NCI-H460 (cell line): ENCODE results near the gene PRPSAP1. TPM values are rescaled to one million over a fixed set of nuclear protein-coding genes. Genes with fewer than 3 reads are reported as not detected.

ENCODE experiments used
- DNase-seq: peaks from one replicate; pipeline ENCODE4 v3.0.0-alpha.2; 2016; ENCODE audit warnings: low read depth; ENCODE audit errors: extremely low read depth
- total RNA-seq: library from RNA; depleted of rRNA; stranded (reverse); fragments of >200 nt; shearing (Covaris generic); gene quantifications from 2 replicates; pipeline ENCODE4 v1.2.3, GENCODE V29; 2014

The PRPSAP1 gene
- total RNA-seq, 1 experiment from 2014 or later: 44.8 TPM

- DNase-seq: no peak
These were observed 73.1 kb downstream of the PRPSAP1 start for GRCh38 chr17:76280650-76281049.

DNA sequence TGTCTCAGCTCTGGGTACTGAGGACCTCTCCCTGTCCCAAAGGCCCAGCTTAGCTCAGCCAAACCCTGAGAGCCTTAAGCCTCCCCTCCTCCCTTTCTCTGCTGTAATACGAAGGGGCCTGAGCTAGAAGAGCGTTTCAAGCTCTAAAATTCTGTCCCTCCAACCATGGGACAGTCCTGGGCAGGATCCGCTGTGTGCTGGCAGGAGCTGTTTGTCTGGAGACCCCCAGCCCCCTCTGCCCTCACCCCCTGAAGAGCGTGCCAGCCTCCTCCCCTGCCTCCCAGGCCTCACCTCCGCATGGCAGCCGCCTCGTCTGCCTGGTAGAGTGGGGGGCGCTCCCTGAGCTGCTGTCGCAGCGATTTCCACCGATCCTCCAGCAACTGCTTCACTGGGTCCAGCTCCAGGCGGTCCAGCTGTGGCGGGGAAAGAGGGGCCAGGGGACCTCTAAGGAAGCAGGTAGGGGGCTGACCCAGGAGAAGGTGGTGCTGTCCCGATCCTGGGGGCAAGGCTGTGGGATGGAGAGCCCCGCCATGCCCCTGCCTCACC is 73.9 kb downstream of the PRPSAP1 start:
- DNase-seq: no peak

- DNase-seq: peak; percentile 77
These were observed 74.6 kb downstream of the PRPSAP1 start for GRCh38 chr17:76278952-76279741.

- DNase-seq: no peak
These were observed 75.3 kb downstream of the PRPSAP1 start for GRCh38 chr17:76278268-76278908.

- no peak for DNase-seq
These were observed 76.1 kb downstream of the PRPSAP1 start for GRCh38 chr17:76277300-76278267.

DNA sequence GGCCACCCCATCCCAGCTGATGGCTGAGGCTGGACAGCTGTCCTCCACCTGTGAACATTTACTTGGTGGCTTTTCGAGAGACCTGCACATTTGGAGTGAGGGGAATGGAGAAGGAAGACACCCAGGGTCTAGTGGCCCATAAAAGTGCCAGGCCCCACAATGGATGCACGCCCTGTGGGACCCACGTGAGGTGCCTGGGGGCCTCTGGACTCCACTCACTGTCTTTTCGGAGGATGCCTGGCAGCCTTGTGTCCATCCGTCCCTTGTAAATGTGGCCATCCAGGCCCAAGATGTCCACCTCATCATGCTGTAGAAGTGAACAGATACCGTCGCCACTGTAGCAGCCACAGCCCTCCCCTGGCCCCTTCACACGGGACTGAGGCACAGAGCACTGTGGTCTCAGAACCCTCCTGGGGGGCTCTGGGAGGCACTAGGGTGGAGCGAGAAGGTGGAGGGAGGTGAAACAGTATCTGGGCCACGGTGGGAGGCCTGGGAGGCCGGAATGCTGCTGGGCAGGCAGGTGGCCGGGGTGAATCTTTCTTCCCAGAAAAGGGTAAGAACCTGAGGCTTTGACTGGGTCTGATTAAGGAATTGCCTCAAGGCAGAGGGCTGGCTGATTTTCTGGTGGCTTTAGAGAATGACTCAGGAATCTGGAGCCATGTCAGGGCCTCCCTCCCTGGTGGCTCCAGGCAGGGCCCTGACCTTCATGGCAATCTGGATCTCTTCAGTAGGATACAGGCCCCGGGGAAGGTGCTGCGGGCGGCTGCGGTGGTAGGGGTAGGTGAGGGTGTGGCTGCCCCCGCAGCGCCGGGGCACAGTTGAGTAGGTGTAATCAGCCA is 77.0 kb downstream of the PRPSAP1 start:
- no peak for DNase-seq

GRCh38 chr17:76276069-76276431 is 77.7 kb downstream of the PRPSAP1 start:
- DNase-seq: no peak

DNA sequence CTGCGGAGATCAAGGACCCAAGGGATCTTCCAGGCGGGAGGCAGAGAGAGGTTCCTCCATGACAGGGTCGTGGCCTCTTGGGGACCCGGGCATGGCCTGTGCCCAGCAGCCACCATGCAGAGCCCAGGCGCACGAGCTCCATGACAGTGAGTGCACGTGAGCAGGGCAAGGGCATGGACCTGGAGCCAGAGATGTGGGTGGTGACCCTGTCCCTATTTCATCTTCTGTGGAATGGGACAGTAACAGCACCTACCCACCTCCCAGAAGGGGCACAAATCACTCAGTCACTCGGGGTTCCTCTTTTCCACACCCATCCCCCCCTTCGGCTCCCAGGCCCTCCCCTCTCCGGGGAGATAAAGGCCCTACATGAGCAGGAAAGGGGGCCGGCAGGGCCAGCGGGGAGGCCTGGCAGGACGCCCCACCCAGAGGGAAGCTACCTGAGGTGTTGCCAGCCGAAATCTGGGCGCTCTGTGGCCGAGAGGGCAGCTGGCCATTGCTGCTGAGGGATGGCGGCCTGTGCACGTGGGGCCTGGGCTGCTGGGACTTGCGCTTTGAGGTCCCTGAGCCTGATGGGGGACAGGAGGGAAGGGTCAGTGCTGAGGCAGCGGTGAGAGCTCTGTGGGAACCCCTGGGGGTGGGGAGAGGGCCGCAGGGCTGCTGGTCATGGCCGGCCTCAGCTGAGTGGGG is 78.2 kb downstream of the PRPSAP1 start:
- no peak for DNase-seq

DNA sequence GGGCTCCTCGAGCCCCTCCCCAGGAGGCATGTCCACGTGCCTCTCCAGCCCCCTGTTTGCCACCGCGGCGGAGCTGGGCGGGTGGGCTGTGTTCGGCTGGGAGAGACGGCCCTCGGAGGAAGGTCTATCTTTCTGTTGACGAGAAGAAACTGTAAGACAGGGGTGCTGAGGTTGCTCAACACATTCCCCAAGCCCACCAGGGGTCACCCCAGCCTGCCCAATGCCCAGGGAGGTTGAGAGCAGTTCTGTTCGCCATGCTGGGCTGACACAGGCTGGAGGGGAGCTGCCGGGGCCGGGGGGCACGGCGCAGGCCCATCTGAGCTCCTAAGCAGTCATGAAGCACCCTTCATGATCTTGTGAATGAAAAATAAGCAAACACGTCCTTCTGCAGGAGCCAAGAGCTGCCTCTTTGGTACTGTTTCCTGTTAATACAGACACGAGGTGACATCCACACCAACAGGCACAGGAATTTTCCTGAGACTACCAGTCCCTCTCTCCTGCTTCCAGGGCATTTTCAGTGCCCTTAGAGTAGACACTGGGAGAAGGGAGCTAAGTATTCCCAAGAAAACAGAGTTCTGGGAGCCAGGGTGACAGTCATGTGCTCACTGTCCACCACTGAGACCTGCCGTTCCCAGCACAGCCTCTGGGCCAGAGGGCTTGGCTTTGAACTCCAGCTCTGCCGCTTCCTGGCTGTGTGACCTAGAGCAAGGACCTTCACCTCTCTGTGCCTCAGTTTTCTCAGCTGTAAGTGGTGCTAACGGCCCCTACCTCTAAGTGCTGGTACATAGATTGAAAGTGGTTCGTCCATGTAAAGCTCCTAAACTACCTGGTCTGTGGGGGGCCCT is 79.4 kb downstream of the PRPSAP1 start:
- DNase-seq: no peak

GRCh38 chr17:76273445-76274111 is 80.1 kb downstream of the PRPSAP1 start:
- DNase-seq: no peak

DNA sequence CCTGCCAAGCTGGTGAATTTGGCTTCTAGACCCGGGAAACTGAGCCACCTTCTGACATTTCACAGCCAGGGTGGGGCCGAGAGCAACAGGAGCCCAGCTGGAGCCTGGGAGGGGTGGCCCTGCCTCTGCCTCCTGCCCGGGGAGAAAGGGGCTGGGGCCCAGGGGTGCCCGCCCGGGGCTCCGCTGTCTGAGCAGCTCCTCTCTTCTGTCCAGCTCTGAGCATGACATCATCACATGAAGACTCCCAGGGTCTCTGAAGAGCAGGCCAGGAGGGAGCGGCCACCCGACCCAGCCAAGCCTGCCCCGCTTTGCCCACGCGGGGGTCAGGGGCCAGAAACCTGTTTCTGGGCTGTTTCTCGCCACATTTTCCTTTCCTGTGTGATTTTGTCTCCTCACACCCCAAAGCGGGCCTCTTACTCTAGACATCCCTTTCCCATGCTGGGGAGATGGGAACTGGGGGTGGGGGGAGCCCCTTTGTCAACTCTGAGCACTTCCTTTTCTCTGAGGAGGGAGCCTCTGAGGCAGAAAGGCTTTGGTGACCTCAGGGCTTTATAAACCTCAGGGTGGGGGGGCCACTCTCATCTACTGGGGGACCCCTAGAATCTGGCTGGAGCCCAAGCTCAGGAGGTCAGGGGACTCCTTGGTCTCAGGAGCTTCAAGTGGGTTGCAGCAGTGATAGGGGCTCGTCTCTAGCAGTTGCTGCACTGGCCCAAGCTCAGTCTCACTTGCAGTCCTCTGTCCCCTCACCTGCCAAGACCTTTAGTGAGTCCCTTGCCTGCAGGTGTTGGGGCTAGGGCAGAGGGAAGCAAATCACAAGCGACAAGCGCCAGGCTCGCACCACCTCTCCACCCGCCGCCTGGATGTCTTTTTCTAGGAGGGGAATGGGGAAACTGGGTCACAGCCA is 80.9 kb downstream of the PRPSAP1 start:
- no peak for DNase-seq

- DNase-seq: no peak
These were observed 81.8 kb downstream of the PRPSAP1 start for GRCh38 chr17:76271669-76272540.

DNA sequence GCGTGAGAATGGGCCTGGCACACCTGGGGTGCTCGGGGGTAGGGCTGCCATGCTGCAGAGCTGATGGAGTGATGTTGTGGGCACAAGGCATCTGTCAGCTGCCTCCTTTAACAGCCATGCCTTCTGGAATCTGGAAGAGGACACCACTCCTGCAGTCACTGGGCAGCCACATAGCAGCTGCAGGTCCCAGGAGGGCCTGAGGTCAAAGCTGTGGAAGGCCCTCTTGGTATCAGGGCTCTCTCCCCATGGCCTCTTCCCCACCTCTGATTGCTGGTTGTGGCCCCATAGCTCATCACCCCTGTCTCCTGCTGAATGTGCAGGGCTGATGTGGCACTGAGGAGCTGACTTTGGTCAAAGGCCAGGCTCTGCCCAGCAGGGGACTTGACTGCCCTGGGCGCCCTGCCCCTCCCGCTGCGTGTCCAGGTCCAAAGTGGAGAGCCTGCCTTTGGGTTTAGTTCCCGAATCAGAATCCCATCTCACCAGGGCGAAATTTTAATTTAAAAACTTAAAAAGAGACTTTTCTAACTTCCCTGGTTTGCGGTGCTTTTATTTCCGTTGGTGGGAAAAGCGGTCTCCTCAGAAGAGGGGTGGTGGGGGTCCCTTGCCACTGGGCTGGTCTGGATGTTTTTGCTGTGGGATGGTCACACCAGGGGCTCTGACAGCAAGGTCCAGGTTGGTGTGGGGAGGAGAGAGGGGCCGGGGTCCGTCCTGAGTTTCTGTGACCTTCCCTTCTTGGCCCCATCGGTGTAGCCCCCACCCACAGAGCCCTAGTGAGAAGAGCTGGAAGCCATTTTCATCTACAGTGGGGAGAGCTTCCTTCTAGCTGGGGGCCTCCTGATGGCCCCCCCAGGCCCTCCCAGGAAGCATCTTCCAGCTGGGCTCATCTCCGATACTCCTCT is 82.7 kb downstream of the PRPSAP1 start:
- no peak for DNase-seq

GRCh38 chr17:76270127-76270592 is 83.6 kb downstream of the PRPSAP1 start:
- no peak for DNase-seq
